BJ (cell line): Measurements from ENCODE around the gene CAMK2D. TPM values are rescaled to one million over a fixed set of nuclear protein-coding genes. Genes with fewer than 3 reads are reported as not detected.

ENCODE experiments used
- CTCF ChIA-PET: fragments of 350-600 bp; formaldehyde crosslinking; extraction: SDS; loops from one replicate; lab custom pipeline; 2021; ENCODE audit warnings: antibody characterized with exemption, inconsistent platforms; lab: Yijun Ruan, JAX
- POLR2A ChIA-PET: fragments of 300-600 bp; sonication (Branson Sonifier 250); formaldehyde crosslinking; extraction: SDS; loops from one replicate; lab custom pipeline; 2021; ENCODE audit warnings: antibody characterized with exemption; lab: Charles Lee
- DNase-seq: peaks from one replicate; pipeline ENCODE4 v3.0.0-alpha.2; 2011; ENCODE audit warnings: low read depth
- H3K27me3 ChIP-seq: 2 replicates; pipeline ENCODE4 v1.6.0; 2011; ENCODE audit warnings: low read length; ENCODE audit not compliant: control insufficient read depth, insufficient read depth
- H3K36me3 ChIP-seq: 2 replicates; pipeline ENCODE4 v1.5.1; 2011; ENCODE audit warnings: low read length; ENCODE audit not compliant: control insufficient read depth, insufficient read depth
- H3K4me3 ChIP-seq: 2 replicates; pipeline ENCODE4 v1.5.1; 2011; ENCODE audit warnings: low read depth, mild to moderate bottlenecking, control low read depth, low read length
- CTCF ChIP-seq: IDR thresholded peaks from 2 replicates; pipeline ENCODE4 v1.5.1; 2011; ENCODE audit warnings: low read depth, mild to moderate bottlenecking, control low read depth, inconsistent platforms, low read length, moderate library complexity; ENCODE audit not compliant: insufficient read depth
- polyA plus RNA-seq: library from polyadenylated mRNA; depleted of rRNA; stranded (reverse); fragments of >200 nt; gene quantifications from 2 replicates; pipeline ENCODE4 v1.2.3, GENCODE V29; 2011

CAMK2D gene
- polyA plus RNA-seq, 1 experiment, result 41.8 TPM

GRCh38 chr4:113561758-113562157, 199.8 kb downstream of the CAMK2D start:
- no peaks in the 10 kb centered on the region for H3K36me3 ChIP-seq
- DNase-seq, result no peak
- no peak for TF ChIP-seq CTCF
- H3K4me3 ChIP-seq, result no peak overlapping the region
- H3K27me3 ChIP-seq, result no peaks in the 10 kb centered on the region
- POLR2A ChIA-PET, result no interaction called here
- CTCF ChIA-PET, result interaction anchor here (2.1 kb wide), 1 partner anchor 14 kb away, joined by 10 read pairs; no protein-coding TSS in a partner anchor

GRCh38 chr4:113561092-113561491, 200.4 kb downstream of the CAMK2D start:
- TF ChIP-seq CTCF, result no peak
- no peak for DNase-seq
- no peaks in the 10 kb centered on the region for H3K27me3 ChIP-seq
- ChIA-PET CTCF (interaction anchor here (2.1 kb wide), 1 partner anchor 13 kb away, joined by 10 read pairs; no protein-coding TSS in a partner anchor), POLR2A (no interaction called here)
- no peak overlapping the region for H3K4me3 ChIP-seq
- no peaks in the 10 kb centered on the region for H3K36me3 ChIP-seq

- H3K27me3 ChIP-seq, result no peaks in the 10 kb centered on the region
- H3K36me3 ChIP-seq, result no peaks in the 10 kb centered on the region
- no peak for DNase-seq
- ChIA-PET POLR2A (no interaction called here), CTCF (interaction anchor here (2.1 kb wide), 1 partner anchor 13 kb away, joined by 10 read pairs; no protein-coding TSS in a partner anchor)
- no peak overlapping the region for H3K4me3 ChIP-seq
- no peak for TF ChIP-seq CTCF
Observed at GRCh38 chr4:113560579-113560978, 201.0 kb downstream of the CAMK2D start.

- no peak for TF ChIP-seq CTCF
- CTCF ChIA-PET, result no interaction called here
- no peaks in the 10 kb centered on the region for H3K36me3 ChIP-seq
- POLR2A ChIA-PET, result no interaction called here
- no peaks in the 10 kb centered on the region for H3K27me3 ChIP-seq
- no peak for DNase-seq
- no peak overlapping the region for H3K4me3 ChIP-seq
Observed at GRCh38 chr4:113559947-113560346, 201.6 kb downstream of the CAMK2D start.

GRCh38 chr4:113556382-113557134, 205.0 kb downstream of the CAMK2D start:
- Histone ChIP-seq H3K27me3 (no peaks in the 10 kb centered on the region), H3K36me3 (no peaks in the 10 kb centered on the region), H3K4me3 (no peak overlapping the region)
- POLR2A ChIA-PET, result no interaction called here
- CTCF ChIA-PET, result interaction anchor here (0.8 to 2.6 kb wide), 3 partner anchors 10 to 162 kb away, joined by 3 to 17 read pairs (median 3); no protein-coding TSS in a partner anchor
- no peak for TF ChIP-seq CTCF
- DNase-seq, result no peak
